ENCODE results near the gene SRC.

DNA sequence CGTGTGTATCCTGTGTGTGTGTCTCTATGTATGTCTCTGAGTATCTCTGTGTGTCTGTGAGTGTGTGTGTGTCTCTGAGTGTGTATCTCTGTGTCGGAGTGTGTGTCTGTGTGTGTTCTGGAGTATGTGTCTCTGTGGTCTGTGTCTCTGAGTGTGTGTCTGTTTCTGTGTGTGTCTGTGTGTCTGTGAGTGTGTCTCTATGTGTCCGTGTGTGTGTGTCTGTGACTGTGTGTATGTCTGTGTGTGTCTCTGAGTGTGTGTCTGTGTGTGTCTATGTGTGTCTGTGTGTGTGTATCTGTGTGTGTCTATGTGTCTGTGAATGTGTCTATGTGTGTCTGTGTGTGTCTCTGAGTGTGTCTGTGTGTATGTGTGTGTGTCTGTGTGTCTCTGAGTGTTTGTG lies 73.4 kb downstream of the SRC start:
- TF ChIP-seq POLR2A (IDR thresholded peaks at IDR 0.05; ENCODE audit: low read length), result no peak
- no peak for TF ChIP-seq GATA1 (IDR thresholded peaks at IDR 0.05; ENCODE audit: low read depth, low read length)

All from erythroblast (primary cell).